SK-N-SH treated with all-trans-retinoic acid at 6 μM for 48 hours (cell line): ENCODE data around the gene SH3RF1.

Experiments
- ZNF70 ChIP-seq: fragments of 450-650 bp; formaldehyde crosslinking; IDR thresholded peaks from 2 replicates; pipeline ENCODE4 v1.5.0; 2020; ENCODE audit warnings: mild to moderate bottlenecking, moderate library complexity
- TF ChIP-seq, protein P1 (sequence below): fragments of 250-450 bp; sonication (Bioruptor Pico); IDR thresholded peaks from 2 replicates; pipeline ENCODE4 v1.5.1; 2021; ENCODE audit warnings: mild to moderate bottlenecking, moderate library complexity

DNA sequence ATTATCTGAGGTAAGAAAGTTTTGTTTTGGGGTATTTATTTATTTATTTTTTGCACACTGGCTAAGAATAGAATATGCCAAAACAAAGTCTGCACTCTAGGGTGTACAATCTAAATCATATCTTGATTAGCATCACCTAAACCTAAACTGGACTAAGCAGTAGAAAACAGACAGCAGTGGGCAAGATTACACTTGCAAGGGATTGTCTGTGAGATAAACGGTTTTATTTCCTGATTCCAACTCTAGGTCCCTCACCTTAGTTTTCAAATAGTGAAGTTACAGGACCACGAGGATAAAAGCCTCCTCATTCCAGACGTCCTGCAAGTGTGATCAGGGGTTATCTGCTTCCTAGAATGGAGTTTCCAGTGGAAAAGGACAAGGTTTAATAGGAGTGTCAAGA is 86.1 kb downstream of the SH3RF1 start:
- TF ChIP-seq ZNF70 (CRISPR knock-in tag), result no peak
- TF ChIP-seq, protein P1, sequence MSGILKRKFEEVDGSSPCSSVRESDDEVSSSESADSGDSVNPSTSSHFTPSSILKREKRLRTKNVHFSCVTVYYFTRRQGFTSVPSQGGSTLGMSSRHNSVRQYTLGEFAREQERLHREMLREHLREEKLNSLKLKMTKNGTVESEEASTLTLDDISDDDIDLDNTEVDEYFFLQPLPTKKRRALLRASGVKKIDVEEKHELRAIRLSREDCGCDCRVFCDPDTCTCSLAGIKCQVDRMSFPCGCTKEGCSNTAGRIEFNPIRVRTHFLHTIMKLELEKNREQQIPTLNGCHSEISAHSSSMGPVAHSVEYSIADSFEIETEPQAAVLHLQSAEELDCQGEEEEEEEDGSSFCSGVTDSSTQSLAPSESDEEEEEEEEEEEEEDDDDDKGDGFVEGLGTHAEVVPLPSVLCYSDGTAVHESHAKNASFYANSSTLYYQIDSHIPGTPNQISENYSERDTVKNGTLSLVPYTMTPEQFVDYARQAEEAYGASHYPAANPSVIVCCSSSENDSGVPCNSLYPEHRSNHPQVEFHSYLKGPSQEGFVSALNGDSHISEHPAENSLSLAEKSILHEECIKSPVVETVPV (CRISPR knock-in tag), result no peak
